GM12878 (cell line): ENCODE measurements around the gene MAP4. TPM values are rescaled to one million over a fixed set of nuclear protein-coding genes. Genes with fewer than 3 reads are reported as not detected.

Experiments
- ATAC-seq: fragments of 200-7000 bp; cut with Tn5 transposase; 3 replicates; pipeline ENCODE4 v1.9.1; 2020; ENCODE audit warnings: mild to moderate bottlenecking, moderate library complexity
- BruUV-seq: library from RNA; stranded (reverse); fragments of 400-500 nt; replicated peaks from 2 replicates; lab custom pipeline; 2021; lab: Mats Ljungman, UMichigan
- CTCF ChIA-PET: fragments of 300-600 bp; sonication (Branson Sonifier 250); formaldehyde crosslinking; extraction: SDS; loops from one replicate; lab custom pipeline; 2021; ENCODE audit warnings: inconsistent platforms; lab: Yijun Ruan, JAX
- POLR2A ChIA-PET: fragments of 350-600 bp; formaldehyde crosslinking; extraction: SDS; loops from one replicate; lab custom pipeline; 2021; ENCODE audit warnings: inconsistent platforms; lab: Charles Lee
- RAD21 ChIA-PET: fragments of 300-600 bp; sonication (Branson Sonifier 250); formaldehyde crosslinking; loops from one replicate; lab custom pipeline; 2023; ENCODE audit warnings: antibody characterized with exemption; ENCODE audit not compliant: unreplicated experiment; lab: Charles Lee
- SMC1A ChIA-PET: fragments of 300-600 bp; sonication (Branson Sonifier 250); formaldehyde crosslinking; loops from one replicate; lab custom pipeline; 2023; ENCODE audit not compliant: unreplicated experiment, uncharacterized antibody; lab: Charles Lee
- DNase-seq: peaks from one replicate; pipeline ENCODE4 v3.0.0-alpha.2; 2011; ENCODE audit warnings: low read depth, low spot score
- FAIRE-seq: peaks from 3 replicates; lab custom pipeline; 2011; peaks lifted over from hg19 to GRCh38; lab: Jason Lieb, UNC
- H2AFZ ChIP-seq: 2 replicates; pipeline ENCODE4 v1.6.0; 2011; ENCODE audit warnings: low read depth, low read length, control low read depth; ENCODE audit not compliant: control insufficient read depth
- H3K27ac ChIP-seq: 2 replicates; pipeline ENCODE4 v1.5.1; 2011; ENCODE audit warnings: control low read depth; ENCODE audit not compliant: control insufficient read depth, insufficient read depth
- H3K27me3 ChIP-seq, 2 experiments: replicated peaks in 1 of 2; 2 replicates each; pipeline versions ENCODE4 v1.6.0 to v1.6.1; 2011; ENCODE audit warnings: low read length in 1 of 2; ENCODE audit not compliant: control insufficient read depth in 2 of 2, insufficient read depth in 2 of 2
- H3K36me3 ChIP-seq, 2 experiments: 2 replicates each; pipeline ENCODE4 v1.5.1; 2011; ENCODE audit warnings: low read length in 1 of 2; ENCODE audit not compliant: control insufficient read depth in 2 of 2, insufficient read depth in 2 of 2
- H3K4me1 ChIP-seq: 2 replicates; pipeline ENCODE4 v1.6.1; 2011; ENCODE audit warnings: mild to moderate bottlenecking, low read length, moderate library complexity, mixed read lengths; ENCODE audit not compliant: control insufficient read depth, insufficient read depth
- H3K4me2 ChIP-seq: 2 replicates; pipeline ENCODE4 v1.6.0; 2011; ENCODE audit warnings: control low read depth; ENCODE audit not compliant: control insufficient read depth, insufficient read depth
- H3K4me3 ChIP-seq: fragments of 200-600 bp; sonication (generic); 2 replicates; pipeline ENCODE4 v1.5.1; 2016
- H3K79me2 ChIP-seq: 2 replicates; pipeline ENCODE4 v1.6.0; 2011; ENCODE audit warnings: low read length; ENCODE audit not compliant: control insufficient read depth, insufficient read depth
- H3K9ac ChIP-seq: 2 replicates; pipeline ENCODE4 v1.8.0; 2011; ENCODE audit warnings: low read length, control low read depth, mixed read lengths; ENCODE audit not compliant: control insufficient read depth, insufficient read depth
- H3K9me3 ChIP-seq: replicated peaks from 3 replicates; pipeline ENCODE4 v1.5.1; 2011; ENCODE audit warnings: mild to moderate bottlenecking, low read length; ENCODE audit not compliant: control insufficient read depth, insufficient read depth
- H4K20me1 ChIP-seq: 2 replicates; pipeline ENCODE4 v1.6.0; 2011; ENCODE audit not compliant: control insufficient read depth, insufficient read depth
- BCL11A ChIP-seq: IDR thresholded peaks from 2 replicates; pipeline ENCODE4 v1.6.1; 2011; ENCODE audit warnings: low read depth, low read length
- BHLHE40 ChIP-seq, 2 experiments: fragments of 450-650 bp in 1 of 2; IDR thresholded peaks; 2 replicates each; pipeline ENCODE4 v1.6.1; 2011 to 2017; ENCODE audit warnings: low read depth in 2 of 2, borderline replicate concordance in 1 of 2, improper control_type of control experiment in 1 of 2, low read length in 1 of 2, mild to moderate bottlenecking in 1 of 2
- CREM ChIP-seq: IDR thresholded peaks from 2 replicates; pipeline ENCODE4 v1.6.1; 2014; ENCODE audit warnings: antibody characterized with exemption, low read depth
- FOXK2 ChIP-seq: fragments of 450-650 bp; IDR thresholded peaks from 2 replicates; pipeline ENCODE4 v1.6.1; 2017; ENCODE audit warnings: mild to moderate bottlenecking, moderate library complexity
- GABPA ChIP-seq: IDR thresholded peaks from 2 replicates; pipeline ENCODE4 v1.6.1; 2014; ENCODE audit warnings: antibody characterized with exemption, low read depth, mild to moderate bottlenecking, inconsistent platforms
- KDM1A ChIP-seq: fragments of 200-600 bp; sonication (generic); IDR thresholded peaks from 2 replicates; pipeline ENCODE4 v1.6.1; 2016; ENCODE audit warnings: borderline replicate concordance
- MEF2B ChIP-seq: fragments of 450-650 bp; IDR thresholded peaks from 2 replicates; pipeline ENCODE4 v1.6.1; 2018; ENCODE audit warnings: mild to moderate bottlenecking, moderate library complexity; ENCODE audit not compliant: partially characterized antibody, poor library complexity, severe bottlenecking
- MYB ChIP-seq: fragments of 150-350 bp; IDR thresholded peaks from 2 replicates; pipeline ENCODE4 v1.6.1; 2014; ENCODE audit warnings: mild to moderate bottlenecking, low read depth, low read length, borderline replicate concordance
- POU2F2 ChIP-seq: IDR thresholded peaks from 3 replicates; pipeline ENCODE4 v1.6.1; 2011; ENCODE audit warnings: low read depth, mild to moderate bottlenecking, low read length, borderline replicate concordance
- RUNX3 ChIP-seq: IDR thresholded peaks from 2 replicates; pipeline ENCODE4 v1.6.1; 2012; ENCODE audit warnings: low read length, inconsistent platforms
- SP1 ChIP-seq: IDR thresholded peaks from one replicate; pipeline ENCODE4 v1.6.1; 2011; ENCODE audit warnings: low read depth, low read length
- SRF ChIP-seq, 2 experiments: IDR thresholded peaks; 2 replicates each; pipeline ENCODE4 v1.6.1; 2011; ENCODE audit warnings: low read depth in 2 of 2, low read length in 2 of 2, mild to moderate bottlenecking in 1 of 2, moderate library complexity in 1 of 2
- TCF7 ChIP-seq: IDR thresholded peaks from 2 replicates; pipeline ENCODE4 v1.6.1; 2014; ENCODE audit warnings: antibody characterized with exemption, borderline replicate concordance
- ZNF207 ChIP-seq: fragments of 450-650 bp; IDR thresholded peaks from 2 replicates; pipeline ENCODE4 v1.6.1; 2014; ENCODE audit warnings: antibody characterized with exemption, mild to moderate bottlenecking, borderline replicate concordance
- ZNF622 ChIP-seq: fragments of 450-650 bp; IDR thresholded peaks from 2 replicates; pipeline ENCODE4 v1.6.1; 2017; ENCODE audit warnings: mild to moderate bottlenecking, inconsistent platforms
- ZZZ3 ChIP-seq: IDR thresholded peaks from 2 replicates; pipeline ENCODE4 v1.6.1; 2011; ENCODE audit warnings: low read depth; ENCODE audit not compliant: control insufficient read depth, insufficient read length
- WGBS: methylation state at CpG from one replicate; pipeline ENCODE4 v1.1.6; 2016; ENCODE audit warnings: low lambda C conversion rate; ENCODE audit not compliant: insufficient replicate concordance, insufficient coverage; ENCODE audit errors: missing lambda C conversion rate; 5-methylcytosine and 5-hydroxymethylcytosine counted together
- in situ Hi-C: fragments of 300-500 bp; cut with MboI; formaldehyde crosslinking; loops from 9 replicates; pipeline ENCODE4 v1.14.3; 2018; ENCODE audit warnings: mixed read lengths
- intact Hi-C: fragments of 100-400 bp; cut with micrococcal nuclease; formaldehyde crosslinking; loops from one replicate; pipeline ENCODE4 v1.14.2; 2022; ENCODE audit not compliant: unreplicated experiment
- polyA plus RNA-seq, 11 experiments: library from polyadenylated mRNA; depleted of rRNA in 4 of 11; unstranded in 6 of 11; stranded (reverse) in 5 of 11; fragments of >200 nt; fragmentation: Nextera tagmentation in 4 of 11; fragmentation: Illumina TruSeq in 1 of 11; extraction: Ambion mirVana in 4 of 11; extraction: Trizol in 1 of 11; gene quantifications; 1 replicate in 1 of 11; 2 replicates in 10 of 11; pipeline versions ENCODE4 v1.2.1 to v1.2.3, GENCODE V29; 2011 to 2016; ENCODE audit warnings: inconsistent platforms in 2 of 11, missing spikeins in 2 of 11, low read depth in 1 of 11
- total RNA-seq, 4 experiments: library from RNA; depleted of rRNA in 3 of 4; stranded (reverse); fragments of >200 nt in 3 of 4; fragmentation: Illumina TruSeq in 1 of 4; extraction: Trizol in 1 of 4; gene quantifications; 2 replicates each; pipeline versions ENCODE4 v1.2.1 to v1.2.3, GENCODE V29; 2013 to 2021
- TF ChIP-seq, protein P1 (sequence below): fragments of 450-650 bp; formaldehyde crosslinking; IDR thresholded peaks from 2 replicates; pipeline ENCODE4 v1.4.0; 2020; ENCODE audit warnings: mild to moderate bottlenecking, moderate library complexity
- TF ChIP-seq, protein P2 (sequence below): IDR thresholded peaks from 2 replicates; pipeline ENCODE4 v1.6.1; 2012; ENCODE audit warnings: low read depth, low read length, improper control_type of control experiment

The MAP4 gene
- total and polyA plus RNA-seq, 10 of the 15 experiments (the other 5 are each of a cell fraction or from before 2014, with no cell fraction given), result 22.2 to 145 (median 47.2) TPM

DNA sequence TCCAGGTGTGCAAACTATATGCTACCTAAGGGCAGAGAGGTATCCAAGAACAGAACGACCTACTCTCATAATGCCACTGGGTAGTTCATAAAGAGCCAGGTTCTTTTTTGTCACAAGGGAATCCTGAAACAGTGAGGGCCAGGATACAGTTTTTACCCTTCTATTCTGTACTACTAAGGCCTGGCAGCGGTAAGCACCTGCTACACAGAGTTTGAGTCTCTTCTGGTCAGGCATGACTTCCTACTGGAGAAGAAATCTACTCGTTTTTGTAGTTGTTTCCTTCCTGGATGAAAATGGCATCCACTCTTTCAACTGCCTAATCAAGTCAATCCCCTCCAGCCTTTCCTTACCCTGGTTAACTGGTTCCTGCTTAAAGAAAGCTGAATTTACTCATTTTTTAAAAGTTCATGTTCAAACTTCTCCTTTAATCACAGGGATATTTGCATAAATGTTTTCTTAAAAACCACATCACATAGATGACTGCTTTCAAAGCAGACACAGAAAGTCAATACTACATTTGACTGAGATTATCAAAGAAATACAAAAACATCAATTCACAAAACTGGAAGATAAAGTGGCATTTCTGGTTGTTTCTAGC lies 40.0 kb downstream of the MAP4 start:
- FAIRE-seq (peak; percentile 95), DNase-seq (no peak), ATAC-seq (peak; percentile 78)
- BruUV-seq, result no TSS peak
- RAD21 ChIA-PET, result interaction anchor here (0.6 to 1.9 kb wide), 4 partner anchors 14 to 447 kb away, joined by 3 to 6 read pairs (median 4); no protein-coding TSS in a partner anchor
- H2AFZ ChIP-seq, result peak overlapping the region; percentile 37
- in situ Hi-C loops, result no loop called here
- H4K20me1 ChIP-seq, result no peaks in the 10 kb centered on the region
- 0 out of 2 replicates have a peak overlapping the region, but pooled peaks have one; percentile 16 for H3K9ac ChIP-seq
- H3K4me1 ChIP-seq, result peaks cover 17% of the 10 kb centered on the region
- intact Hi-C loops, result no loop called here
- POLR2A ChIA-PET, result interaction anchor here (0.5 to 1.3 kb wide), 3 partner anchors 27 to 95 kb away, joined by 3 to 4 read pairs (median 3); no protein-coding TSS in a partner anchor
- H3K4me3 ChIP-seq, result no peak overlapping the region; the same call in 1 of the 2 replicates
- H3K36me3 ChIP-seq, result 0 out of 4 replicates have a peak, but pooled peaks cover 0 to 5% of the 10 kb centered on the region in 2 experiments
- no peaks in the 10 kb centered on the region for H3K27me3 ChIP-seq
- CTCF ChIA-PET, result interaction anchor here (0.9 to 1.9 kb wide), 4 partner anchors 14 to 454 kb away, joined by 3 to 17 read pairs (median 5); no protein-coding TSS in a partner anchor
- H3K27ac ChIP-seq, result peak overlapping the region; percentile 63
- SMC1A ChIA-PET, result interaction anchor here (0.6 to 1.6 kb wide), 7 partner anchors 10 to 34 kb away, joined by 3 to 7 read pairs (median 4); no protein-coding TSS in a partner anchor
- no peaks in the 10 kb centered on the region; the same call in 1 of the 2 replicates for H3K79me2 ChIP-seq
- H3K9me3 ChIP-seq, result no peaks in the 10 kb centered on the region
- peak overlapping the region; percentile 56 for H3K4me2 ChIP-seq
- 2% methylated on average over 3 of the region's 3 CpGs for WGBS
- TF ChIP-seq CREM (0 out of 2 replicates have a peak, but pooled peaks have one; percentile 10), ZNF622 (no peak), RUNX3 (peak; percentile 68), TCF7 (peak; percentile 72), MEF2B (no peak), SRF (IDR thresholded peaks at IDR 0.05; ENCODE audit: low read depth in 2 of 2, low read length in 2 of 2) (0 out of 4 replicates have a peak, but pooled peaks of 1 of the 2 experiments have one; percentile 20), FOXK2 (no peak), KDM1A (no peak), MYB (no peak), SP1 (no peak), GABPA (no peak), ZNF207 (no peak), POU2F2 (0 out of 3 replicates have a peak, but pooled peaks have one; percentile 34), BHLHE40 (IDR thresholded peaks at IDR 0.05; ENCODE audit: borderline replicate concordance in 1 of 2, low read depth in 2 of 2, low read length in 1 of 2) (no peak), BCL11A (no peak), ZZZ3 (no peak)
- TF ChIP-seq, protein P1, sequence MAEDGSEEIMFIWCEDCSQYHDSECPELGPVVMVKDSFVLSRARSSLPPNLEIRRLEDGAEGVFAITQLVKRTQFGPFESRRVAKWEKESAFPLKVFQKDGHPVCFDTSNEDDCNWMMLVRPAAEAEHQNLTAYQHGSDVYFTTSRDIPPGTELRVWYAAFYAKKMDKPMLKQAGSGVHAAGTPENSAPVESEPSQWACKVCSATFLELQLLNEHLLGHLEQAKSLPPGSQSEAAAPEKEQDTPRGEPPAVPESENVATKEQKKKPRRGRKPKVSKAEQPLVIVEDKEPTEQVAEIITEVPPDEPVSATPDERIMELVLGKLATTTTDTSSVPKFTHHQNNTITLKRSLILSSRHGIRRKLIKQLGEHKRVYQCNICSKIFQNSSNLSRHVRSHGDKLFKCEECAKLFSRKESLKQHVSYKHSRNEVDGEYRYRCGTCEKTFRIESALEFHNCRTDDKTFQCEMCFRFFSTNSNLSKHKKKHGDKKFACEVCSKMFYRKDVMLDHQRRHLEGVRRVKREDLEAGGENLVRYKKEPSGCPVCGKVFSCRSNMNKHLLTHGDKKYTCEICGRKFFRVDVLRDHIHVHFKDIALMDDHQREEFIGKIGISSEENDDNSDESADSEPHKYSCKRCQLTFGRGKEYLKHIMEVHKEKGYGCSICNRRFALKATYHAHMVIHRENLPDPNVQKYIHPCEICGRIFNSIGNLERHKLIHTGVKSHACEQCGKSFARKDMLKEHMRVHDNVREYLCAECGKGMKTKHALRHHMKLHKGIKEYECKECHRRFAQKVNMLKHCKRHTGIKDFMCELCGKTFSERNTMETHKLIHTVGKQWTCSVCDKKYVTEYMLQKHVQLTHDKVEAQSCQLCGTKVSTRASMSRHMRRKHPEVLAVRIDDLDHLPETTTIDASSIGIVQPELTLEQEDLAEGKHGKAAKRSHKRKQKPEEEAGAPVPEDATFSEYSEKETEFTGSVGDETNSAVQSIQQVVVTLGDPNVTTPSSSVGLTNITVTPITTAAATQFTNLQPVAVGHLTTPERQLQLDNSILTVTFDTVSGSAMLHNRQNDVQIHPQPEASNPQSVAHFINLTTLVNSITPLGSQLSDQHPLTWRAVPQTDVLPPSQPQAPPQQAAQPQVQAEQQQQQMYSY, result no peak
- TF ChIP-seq, protein P2, sequence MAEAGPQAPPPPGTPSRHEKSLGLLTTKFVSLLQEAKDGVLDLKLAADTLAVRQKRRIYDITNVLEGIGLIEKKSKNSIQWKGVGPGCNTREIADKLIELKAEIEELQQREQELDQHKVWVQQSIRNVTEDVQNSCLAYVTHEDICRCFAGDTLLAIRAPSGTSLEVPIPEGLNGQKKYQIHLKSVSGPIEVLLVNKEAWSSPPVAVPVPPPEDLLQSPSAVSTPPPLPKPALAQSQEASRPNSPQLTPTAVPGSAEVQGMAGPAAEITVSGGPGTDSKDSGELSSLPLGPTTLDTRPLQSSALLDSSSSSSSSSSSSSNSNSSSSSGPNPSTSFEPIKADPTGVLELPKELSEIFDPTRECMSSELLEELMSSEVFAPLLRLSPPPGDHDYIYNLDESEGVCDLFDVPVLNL, result no peak
